HG03045 (cell line): ENCODE results near the gene LCA5L.
"Not testable (repeated sequence)": the region's sequence is repeated elsewhere in the genome, so short reads cannot be mapped to it uniquely, and the experiment has no call there.

Experiments
- ATAC-seq: cut with Tn5 transposase; IDR thresholded peaks from one replicate; pipeline ENCODE4 v1.9.1; 2021; ENCODE audit warnings: mild to moderate bottlenecking, moderate library complexity; ENCODE audit not compliant: unreplicated experiment

LCA5L gene

DNA sequence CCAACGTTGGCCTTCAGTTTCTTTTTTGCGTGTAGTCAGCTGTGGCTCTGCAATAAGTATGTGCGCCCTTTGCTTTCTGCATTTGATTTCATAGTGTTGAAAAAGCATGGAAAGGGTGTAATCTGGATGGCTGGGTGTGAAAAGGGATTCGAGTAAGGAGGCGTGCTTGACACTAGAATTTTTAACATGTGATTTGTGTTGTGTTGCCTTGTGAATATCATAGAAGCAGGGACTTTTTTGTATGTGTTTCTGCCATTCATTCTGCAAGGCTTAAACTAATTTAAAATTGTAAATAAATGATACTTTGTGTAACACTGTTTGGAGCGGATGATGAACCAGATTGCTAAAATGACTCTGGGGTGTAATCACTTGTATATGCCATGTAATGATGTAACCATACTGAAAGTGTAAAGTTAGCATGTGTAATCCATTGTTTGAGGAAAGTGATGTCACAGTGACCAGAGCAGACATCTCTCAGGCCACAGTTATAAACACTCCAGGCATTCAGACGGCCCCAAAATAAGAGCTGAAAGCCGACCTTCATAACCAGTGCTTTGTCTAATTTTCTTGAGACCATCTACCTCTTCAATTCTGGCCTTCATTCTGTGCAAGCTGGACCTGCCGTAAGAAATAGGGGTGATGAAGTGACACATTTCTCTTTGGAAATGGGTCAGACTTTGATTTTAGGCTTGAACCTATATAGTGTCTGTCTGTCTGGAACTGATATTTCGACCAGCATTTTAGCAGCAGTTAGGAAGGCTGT lies 6.8 kb upstream of the LCA5L start:
- ATAC-seq: no peak

DNA sequence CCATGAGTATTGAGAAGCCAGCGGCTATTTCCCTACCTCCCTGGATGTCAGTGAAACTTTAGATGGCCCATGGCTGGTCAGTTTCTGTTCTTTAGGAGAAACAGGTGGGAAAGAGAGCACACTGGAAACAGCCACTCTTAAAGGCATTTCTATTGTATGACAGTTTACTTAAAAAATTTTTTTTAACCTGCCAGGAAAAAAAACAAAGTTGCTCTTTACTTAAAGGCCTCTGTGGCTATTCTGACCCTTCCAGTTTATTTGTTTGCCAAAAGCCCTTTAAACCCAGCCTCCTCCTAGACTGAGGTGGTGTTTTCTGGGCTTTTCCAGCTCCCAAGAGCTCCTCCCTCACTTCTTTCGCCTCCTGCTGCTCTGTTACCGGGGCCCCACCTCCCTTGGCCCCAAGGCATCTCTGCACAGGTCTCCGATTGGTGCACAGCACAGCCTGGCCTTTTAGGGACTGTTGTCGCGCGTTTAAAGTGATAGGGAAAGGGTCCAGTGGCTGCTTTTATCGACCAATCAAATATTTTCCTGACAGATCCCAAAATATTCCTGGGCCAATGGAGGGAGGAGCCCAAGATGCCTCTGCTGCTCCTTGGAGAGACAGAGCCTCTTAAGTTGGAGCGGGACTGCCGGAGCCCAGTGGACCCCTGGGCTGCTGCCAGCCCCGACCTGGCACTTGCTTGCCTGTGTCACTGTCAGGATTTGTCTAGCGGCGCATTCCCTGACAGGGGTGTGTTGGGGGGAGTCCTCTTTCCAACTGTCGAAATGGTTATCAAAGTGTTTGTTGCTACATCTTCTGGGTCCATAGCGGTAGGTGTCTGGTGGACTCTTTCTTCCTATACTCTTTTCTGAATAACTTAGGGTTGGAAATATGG lies 6.0 kb upstream of the LCA5L start, which contains the start of gene SH3BGR:
TSS of gene SH3BGR (plus strand) at position 639 of the 875 bp plus-strand sequence. CDS start at position 766, 127 bp downstream.
- ATAC-seq: no peak

DNA sequence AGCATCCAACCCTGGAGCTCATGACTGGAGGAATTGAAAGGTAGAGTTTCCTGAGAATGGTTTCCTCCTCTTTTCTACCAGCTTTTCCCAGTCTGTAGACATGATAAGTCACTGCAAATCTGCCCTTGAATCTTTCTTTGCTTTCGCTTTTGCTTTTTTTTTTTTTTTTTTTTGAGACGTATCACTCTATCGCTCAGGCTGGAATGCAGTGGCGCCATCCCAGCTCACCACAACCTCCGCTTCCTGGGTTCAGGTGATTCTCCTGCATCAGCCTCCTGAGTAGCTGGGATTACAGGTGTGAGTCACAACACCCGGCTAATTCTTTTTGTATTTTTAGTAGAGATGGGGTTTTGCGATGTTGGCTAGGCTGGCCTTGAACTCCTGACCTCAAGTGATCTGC lies 1.7 kb upstream of the LCA5L start:
- no peak for ATAC-seq

DNA sequence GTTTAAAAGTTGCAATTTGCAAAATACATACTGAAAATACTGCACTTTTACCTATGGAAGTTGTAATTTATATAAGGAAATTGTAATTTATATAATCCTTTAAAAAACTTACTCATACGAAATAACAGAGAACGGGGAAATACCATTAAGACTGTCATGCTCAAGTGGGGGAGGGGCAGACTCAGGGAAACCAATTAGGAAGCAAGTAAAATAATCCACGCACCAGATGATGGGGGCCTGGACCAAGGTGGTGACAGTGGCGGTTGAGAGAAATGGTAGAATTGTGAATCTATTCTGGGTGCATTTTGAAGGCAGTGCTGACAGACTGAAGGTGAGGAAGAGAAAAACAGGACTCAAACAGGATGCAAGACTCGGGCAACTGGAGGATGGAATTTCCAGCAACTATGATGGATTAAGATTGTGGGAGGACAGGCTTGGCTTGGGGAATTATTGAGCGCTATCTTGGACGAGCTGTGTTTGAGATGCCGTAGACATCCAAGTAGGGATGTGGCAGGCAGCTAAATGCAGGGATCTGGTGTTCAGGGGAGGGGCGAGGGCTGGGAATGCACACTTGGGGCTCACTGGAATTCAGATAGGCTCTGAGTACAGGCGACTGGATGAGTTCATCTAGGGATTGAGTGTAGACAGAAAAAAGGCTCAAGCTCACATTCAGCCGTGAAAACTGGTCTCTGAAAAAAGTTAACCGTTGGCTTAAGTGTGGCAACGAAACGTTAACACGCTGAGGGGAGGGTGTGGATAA lies 977 bp downstream of the LCA5L start:
- no peak for ATAC-seq

DNA sequence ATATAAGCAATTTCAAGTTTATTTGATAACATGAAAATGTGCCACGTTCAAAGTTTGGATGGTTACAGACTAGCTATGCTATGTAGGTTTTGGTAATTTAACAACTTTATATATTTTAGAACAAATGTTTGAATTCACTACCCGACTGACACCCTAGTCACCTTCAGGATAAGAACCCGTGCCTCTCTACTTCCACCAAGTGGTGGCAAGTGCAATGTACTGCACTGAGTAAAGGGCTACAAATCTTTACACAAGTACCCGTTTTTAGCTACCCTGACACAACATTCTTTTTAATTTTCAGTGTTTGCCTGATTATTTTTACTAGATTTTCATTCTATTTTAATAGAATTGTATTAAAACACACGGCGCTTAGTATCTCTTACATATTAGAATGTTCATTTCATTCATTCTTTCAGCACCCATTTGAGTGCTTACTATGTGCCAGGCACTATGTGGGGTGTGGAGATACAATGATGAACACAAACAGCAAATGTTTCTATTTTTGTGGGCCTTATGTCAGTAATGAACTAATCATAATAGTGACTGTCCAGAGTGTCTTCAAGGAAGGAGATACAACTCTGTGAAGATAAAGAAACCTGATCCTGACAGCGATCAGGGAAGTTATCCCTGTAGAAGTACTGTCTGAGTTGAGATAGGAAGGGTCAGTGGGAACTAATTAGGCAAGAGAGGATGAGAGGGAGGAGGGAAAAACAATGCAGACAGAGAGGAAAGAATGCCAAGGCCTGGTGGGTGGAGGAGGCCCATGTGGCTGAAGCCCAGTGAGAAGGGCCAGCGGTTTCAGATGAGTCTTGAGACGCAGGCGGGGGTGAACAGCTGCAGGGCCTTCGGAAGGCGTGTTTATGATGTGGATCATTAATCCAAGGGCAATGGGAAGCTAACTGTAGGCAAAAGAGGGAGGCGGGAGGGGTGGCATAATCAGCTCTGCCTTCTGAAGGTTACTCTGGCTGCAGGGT lies 3.8 kb downstream of the LCA5L start:
- no peak for ATAC-seq

DNA sequence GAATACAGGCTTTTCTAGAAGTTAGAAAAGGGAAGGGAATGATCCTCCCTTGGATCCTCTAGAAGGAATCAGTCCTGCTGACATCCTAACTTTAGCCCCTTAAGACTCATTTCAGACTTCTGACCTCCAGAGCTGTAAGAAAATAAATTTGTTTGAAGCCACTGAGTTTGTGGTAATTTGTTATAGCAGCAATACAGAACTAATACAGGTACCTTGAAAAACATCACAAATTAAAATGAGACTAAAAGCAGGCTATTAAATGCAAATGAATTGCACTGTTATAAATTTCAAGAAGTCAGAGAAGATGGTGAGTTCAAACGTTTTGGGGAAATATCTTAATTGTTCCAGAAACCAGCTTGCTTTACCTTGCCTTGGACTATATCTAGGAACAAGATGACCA lies 6.3 kb downstream of the LCA5L start:
- no peak for ATAC-seq

DNA sequence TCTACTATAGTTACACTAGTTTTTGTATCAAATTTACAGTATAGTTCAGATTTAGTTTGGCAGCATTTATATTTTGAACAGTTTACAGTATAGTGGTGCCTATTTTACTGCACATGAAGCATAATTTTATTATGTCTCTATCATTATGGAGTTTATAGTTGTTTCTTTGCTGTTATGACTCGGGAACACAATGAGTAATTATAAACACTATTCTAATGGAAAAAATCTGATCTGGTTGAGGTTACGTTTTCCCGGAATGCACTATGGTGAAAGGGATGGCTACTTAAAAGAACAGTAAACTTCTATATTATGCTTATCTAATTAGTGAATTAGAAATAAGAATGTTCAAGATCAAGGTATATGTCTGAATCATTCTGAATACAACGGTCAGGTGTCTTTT lies 10.6 kb downstream of the LCA5L start:
- no peak for ATAC-seq

DNA sequence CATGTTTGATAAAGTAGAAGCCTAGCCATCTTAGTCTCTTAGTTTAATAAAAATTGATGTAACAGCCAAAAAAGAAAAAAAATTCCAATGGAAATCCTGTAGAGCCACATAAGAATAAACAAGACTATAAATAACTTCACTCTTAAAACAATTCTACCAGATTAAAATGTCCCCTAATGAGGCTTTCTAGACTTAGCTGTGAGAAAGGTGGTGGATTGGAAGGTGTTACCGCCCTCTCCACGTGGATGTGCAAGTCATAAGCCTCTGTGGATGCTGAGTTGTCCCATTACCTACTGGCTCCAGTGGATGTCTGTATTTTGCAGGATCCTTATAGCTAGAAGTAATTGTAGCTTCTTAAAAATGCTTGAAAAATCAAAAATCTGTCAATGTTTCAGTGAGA lies 14.6 kb downstream of the LCA5L start:
- no peak for ATAC-seq

DNA sequence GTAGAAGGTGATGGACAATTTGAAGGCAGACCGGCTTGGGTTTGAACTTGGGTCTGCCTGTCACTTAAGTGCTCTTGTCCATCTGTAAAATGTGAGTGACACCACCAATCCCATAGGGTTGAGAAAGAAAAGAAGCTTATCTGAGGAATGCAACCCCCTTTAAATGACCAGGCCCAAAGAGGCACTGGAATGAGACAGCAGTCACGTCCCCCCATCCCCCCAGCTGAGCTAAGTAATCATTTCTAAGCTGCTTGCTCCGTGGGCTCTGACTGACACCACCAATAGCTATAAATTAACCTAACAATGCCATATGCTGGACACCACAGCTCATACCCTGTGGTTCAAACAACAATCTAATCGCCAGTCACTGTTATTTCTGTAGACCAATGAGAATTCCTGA lies 15.1 kb downstream of the LCA5L start:
- ATAC-seq: no peak

DNA sequence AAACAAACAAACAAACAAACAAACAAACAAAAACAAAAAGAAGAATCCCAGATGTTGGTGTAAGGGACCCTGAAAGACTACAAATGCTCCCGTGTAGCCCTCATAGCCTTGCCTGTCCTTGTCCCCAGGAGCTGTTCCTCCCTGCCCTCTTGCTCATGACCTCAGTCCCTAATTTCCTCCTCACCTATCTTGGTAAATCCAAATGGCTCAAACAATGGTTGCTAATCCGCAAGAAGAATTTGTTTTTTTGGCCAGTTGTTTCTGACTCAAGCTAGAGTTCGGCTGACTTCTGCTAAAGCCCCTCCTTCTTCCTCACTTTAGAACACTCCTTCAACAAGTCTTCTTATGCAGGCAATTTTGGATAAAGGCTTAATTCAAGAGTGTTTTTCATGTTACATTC lies 15.6 kb downstream of the LCA5L start:
- ATAC-seq: no peak

DNA sequence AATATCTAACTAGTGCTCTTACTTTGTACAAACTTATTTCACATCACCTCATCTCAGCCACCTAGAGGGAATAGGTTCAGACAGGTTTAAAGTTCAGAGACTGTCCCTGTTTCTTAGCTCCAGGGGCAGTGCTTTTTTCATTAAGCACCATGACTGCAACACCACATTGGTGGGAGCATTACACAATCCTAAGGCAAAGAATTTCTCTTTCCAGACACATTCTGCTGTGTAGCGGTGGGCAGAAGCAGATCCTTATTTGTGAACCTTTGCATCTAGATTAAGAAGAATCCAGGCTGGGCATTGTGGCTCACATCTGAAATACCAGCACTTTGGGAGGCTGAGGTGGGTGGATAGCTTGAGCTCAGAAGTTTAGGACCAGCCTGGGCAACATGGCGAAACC lies 16.1 kb downstream of the LCA5L start:
- ATAC-seq: no peak

DNA sequence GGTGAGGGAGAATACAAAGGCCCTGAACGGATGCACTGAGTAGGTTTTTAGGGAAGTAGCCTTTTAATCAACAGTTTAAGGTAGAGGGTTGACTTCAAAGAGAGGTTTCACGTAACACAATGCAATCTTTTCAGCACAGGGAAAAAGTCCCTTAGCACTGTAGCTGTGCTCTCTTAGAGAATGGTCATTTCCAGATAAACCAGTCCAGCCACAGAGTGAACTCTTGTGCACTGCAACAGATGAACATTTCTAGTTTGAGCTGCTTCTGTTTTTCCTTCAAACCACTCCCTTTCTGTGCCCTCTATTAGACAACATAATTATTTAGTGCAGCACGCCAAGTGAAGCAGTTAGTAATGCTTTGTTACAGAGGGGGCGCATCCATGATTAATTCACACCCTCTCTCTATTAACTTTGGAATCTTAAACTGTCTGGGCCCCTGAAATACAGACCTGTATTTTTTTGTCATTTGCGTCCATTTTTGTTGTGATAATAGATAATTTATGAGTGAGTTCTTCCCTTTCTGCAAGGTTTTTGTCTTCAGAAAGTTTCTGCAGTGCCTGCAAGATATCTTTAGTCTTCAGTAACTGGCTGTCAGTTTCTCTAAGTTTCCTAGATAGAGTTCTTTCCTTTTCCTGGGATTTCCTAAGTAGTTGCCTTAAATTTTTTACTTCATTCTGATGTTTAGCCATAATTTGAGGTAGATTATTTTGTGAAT lies 22.9 kb downstream of the LCA5L start:
- no peak for ATAC-seq

DNA sequence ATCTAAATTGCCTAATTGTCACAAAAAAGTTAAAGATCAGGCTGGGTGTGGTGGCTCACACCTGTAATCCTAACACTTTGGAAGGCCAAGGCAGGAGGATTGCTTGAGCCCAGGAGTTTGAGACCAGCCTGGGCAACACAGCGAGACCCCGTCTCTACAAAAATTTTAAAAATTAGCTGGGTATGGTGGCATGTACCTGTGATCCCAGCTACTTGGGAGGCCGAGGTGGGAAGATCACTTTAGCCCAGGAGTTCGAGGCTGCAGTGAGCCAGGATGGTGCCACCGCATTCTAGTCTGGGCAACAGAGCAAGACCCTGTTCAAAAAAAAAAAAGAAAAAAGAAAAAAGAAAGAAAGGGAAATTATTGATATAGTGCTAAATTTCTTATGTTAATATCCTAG lies 26.4 kb downstream of the LCA5L start:
- ATAC-seq: not testable (repeated sequence)

DNA sequence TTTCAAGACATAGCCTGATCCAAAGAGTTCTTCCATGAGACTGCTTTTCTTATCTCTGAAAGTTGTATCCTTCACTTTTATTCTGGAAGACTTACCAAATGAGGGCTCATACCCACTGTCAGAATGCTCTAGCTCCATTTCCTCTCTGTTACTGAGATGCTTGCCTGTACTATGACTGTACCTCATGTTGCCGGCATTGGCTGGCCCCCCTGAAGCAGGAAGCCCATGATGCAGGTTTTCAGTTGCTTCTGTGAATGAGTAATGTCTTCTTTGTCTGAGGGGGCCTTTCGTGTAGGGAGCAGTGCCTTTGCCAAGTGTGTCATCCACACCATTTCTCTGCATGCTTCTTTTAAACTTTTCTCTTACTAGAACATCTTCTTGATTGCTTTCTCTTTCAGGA lies 39.5 kb downstream of the LCA5L start:
- no peak for ATAC-seq

DNA sequence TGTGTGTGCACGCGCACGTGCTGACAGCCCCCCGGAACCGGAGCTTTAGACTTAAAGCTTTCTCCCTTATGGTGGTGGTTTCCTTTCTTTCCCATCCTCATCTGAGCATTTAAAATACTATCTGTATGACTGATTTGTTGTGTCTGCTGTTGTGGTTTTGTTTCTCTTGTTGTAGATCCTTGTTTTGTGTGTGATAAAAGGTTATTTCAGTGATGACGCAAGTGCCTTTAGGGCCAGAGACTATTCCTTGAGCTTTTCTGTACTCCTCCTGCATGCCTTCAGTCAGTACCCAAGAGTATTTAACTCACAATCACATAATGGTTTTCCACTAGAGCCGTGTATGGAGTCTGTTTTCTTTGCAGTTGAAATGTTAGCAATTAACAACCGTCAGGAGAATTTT lies 45.4 kb downstream of the LCA5L start:
- no peak for ATAC-seq

DNA sequence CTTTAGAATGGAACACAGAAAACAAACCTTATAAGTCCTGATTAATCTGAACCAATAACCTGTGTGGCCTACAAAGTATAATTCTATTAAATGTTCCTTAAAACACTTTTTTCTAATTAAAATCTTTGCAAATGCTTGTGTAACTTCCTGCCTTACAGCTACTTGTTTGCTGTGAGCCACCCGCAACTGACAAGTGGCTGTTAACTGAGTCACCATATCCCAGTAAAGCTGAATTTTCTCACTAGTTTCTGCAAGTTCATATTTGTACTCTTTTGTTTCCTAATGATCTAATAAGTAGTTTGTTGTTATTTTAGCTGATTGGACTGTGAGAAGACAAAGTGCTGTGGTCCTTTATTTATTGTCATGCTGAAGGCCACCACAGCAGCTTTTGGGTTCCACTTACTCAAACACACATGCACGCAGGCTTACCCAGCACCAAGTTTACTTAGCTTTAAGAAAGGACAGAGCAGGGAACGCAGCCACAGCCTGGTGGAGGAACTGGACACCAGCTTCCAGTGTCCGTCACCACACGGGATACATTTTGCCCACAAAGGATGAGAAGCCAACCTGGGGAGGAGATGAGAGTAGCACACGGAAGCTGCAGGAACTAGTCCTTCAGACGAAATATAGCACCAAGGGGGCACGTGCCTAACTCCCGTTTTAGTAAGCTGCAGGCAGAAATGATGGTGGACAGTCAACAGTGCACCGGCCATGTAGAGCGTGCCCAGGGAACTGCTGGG lies 47.8 kb downstream of the LCA5L start:
- ATAC-seq: no peak

DNA sequence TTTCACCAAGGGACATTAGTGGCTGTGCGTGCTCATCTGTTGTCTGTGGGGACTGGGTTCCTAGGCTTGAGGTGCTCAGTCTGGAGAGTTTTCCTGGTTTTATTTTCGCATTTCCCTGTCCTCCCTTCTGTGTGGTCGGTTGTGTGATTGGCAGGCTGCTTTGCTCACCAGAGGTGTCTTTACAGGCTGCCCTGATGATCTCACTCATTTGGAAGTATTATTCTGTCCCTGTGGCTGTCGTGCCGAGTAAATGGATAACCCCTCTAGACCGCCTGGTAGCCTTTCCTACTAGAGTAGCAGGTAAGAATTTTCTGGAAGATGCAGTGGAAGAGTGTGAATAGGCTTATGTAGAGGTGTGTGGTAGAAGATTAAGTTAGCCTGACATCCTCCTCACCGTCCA lies 52.6 kb downstream of the LCA5L start:
- no peak for ATAC-seq

DNA sequence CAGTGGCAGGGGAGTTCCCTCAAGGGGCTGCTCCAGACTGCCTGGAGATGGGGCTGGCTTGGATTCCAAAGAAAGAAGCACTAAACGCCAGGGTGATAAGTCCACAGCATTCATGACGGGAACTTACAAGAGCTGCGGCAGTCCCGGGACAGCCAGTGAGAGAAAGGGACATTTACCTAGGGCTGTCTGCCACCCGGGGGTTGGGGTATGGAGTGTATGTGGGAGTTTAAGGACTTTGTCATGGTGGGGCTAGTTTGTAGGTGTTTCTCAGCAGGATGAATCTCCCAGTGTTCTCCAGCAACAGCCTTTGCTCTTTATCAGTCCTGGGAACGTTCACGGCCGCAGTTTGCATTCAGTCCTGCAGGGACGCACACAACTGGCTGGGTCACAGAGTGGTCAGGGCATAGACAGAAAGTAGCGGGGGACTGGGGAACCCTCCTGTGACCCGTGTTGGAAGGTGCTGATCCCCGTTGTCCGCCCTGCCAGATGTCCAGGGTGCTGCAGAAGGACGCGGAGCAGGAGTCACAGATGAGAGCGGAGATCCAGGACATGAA lies 55.3 kb downstream of the LCA5L start:
- ATAC-seq: no peak

DNA sequence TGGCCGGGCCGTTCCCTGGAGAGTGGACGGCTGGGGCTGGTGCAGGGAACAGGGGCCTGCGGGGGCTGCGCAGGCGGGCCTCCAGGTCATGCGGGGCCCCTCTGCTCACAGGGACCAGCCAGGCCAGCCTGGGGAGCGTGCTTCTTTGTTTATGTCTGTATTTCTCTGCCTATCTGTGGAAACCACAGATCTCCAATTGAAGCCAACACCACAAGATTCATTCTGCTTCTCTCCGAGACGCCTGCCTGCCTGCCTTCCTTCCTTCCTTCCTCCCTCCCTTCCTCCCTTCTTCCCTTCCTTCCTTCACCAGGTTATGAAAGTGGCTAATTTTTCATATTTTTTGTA lies 56.8 kb downstream of the LCA5L start:
- ATAC-seq: no peak
